ENCODE measurements around the gene MAFB.

The MAFB gene

GRCh38 chr20:40646361-40646760, 42.7 kb downstream of the MAFB start:
- no peak for TF ChIP-seq CTCF (conservative IDR thresholded peaks at IDR 0.05; ENCODE audit: control insufficient read depth, insufficient read depth, low read depth, low read length)
- H3K4me3 ChIP-seq (ENCODE audit: control insufficient read depth, low read depth, low read length) = no peak overlapping the region
- DNase-seq (ENCODE audit: low read depth) = no peak

GRCh38 chr20:40644863-40645262, 44.2 kb downstream of the MAFB start:
- TF ChIP-seq CTCF (conservative IDR thresholded peaks at IDR 0.05; ENCODE audit: control insufficient read depth, insufficient read depth, low read depth, low read length) = no peak
- DNase-seq (ENCODE audit: low read depth) = no peak
- H3K4me3 ChIP-seq (ENCODE audit: control insufficient read depth, low read depth, low read length) = no peak overlapping the region

GRCh38 chr20:40643891-40644290, 45.1 kb downstream of the MAFB start:
- no peak for DNase-seq (ENCODE audit: low read depth)
- TF ChIP-seq CTCF (conservative IDR thresholded peaks at IDR 0.05; ENCODE audit: control insufficient read depth, insufficient read depth, low read depth, low read length) = no peak
- H3K4me3 ChIP-seq (ENCODE audit: control insufficient read depth, low read depth, low read length) = no peak overlapping the region

- no peak for DNase-seq (ENCODE audit: low read depth)
- no peak for TF ChIP-seq CTCF (conservative IDR thresholded peaks at IDR 0.05; ENCODE audit: control insufficient read depth, insufficient read depth, low read depth, low read length)
- no peak overlapping the region for H3K4me3 ChIP-seq (ENCODE audit: control insufficient read depth, low read depth, low read length)
These were observed 47.2 kb downstream of the MAFB start for GRCh38 chr20:40641809-40642208.

GRCh38 chr20:40641202-40641601, 47.8 kb downstream of the MAFB start:
- DNase-seq (ENCODE audit: low read depth) = no peak
- TF ChIP-seq CTCF (conservative IDR thresholded peaks at IDR 0.05; ENCODE audit: control insufficient read depth, insufficient read depth, low read depth, low read length) = no peak
- no peak overlapping the region for H3K4me3 ChIP-seq (ENCODE audit: control insufficient read depth, low read depth, low read length)

GRCh38 chr20:40640667-40641066, 48.4 kb downstream of the MAFB start:
- TF ChIP-seq CTCF (conservative IDR thresholded peaks at IDR 0.05; ENCODE audit: control insufficient read depth, insufficient read depth, low read depth, low read length) = no peak
- DNase-seq (ENCODE audit: low read depth) = no peak
- H3K4me3 ChIP-seq (ENCODE audit: control insufficient read depth, low read depth, low read length) = no peak overlapping the region

- DNase-seq (ENCODE audit: low read depth) = no peak
- TF ChIP-seq CTCF (conservative IDR thresholded peaks at IDR 0.05; ENCODE audit: control insufficient read depth, insufficient read depth, low read depth, low read length) = no peak
- H3K4me3 ChIP-seq (ENCODE audit: control insufficient read depth, low read depth, low read length) = no peak overlapping the region
These were observed 49.2 kb downstream of the MAFB start for GRCh38 chr20:40639676-40640355.
